NCI-H446 treated with DMSO at 0.1 percent for 48 hours (cell line): Measurements from ENCODE around the gene ATP7B.

Experiments
- DNase-seq: peaks from one replicate; lab custom pipeline; 2025; lab: John Stamatoyannopoulos, UW

ATP7B gene

GRCh38 chr13:51950722-51951121 lies 60.5 kb downstream of the ATP7B start:
- DNase-seq, result no peak

- no peak for DNase-seq
Observed at GRCh38 chr13:51946163-51946669, 65.0 kb downstream of the ATP7B start.

- no peak for DNase-seq
Observed at GRCh38 chr13:51945149-51945548, 66.1 kb downstream of the ATP7B start.

- DNase-seq, result no peak
Observed at GRCh38 chr13:51944428-51944827, 66.8 kb downstream of the ATP7B start.

DNA sequence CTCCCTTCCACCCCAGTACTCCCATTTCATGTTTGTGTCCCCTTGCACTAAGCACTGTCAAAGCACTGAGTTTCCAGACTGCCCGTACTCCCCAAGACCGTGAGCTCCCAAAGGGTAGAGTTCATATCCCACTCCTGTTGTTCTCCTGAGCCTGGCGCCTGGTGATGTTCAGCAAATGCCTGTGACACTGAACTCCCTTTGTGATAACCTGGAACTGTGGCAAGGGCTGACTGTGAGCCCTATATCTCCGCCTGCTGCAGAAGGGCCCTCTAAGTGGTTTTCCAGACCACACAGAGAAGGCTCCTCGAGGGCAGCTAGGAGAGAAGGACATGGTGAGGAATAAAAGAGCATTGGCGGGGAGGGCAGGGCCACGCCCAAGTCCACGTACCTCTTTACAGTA lies 67.5 kb downstream of the ATP7B start:
- DNase-seq, result no peak

GRCh38 chr13:51942189-51942588 lies 69.1 kb downstream of the ATP7B start:
- DNase-seq, result no peak

GRCh38 chr13:51938454-51938853 lies 72.8 kb downstream of the ATP7B start:
- DNase-seq, result no peak

DNA sequence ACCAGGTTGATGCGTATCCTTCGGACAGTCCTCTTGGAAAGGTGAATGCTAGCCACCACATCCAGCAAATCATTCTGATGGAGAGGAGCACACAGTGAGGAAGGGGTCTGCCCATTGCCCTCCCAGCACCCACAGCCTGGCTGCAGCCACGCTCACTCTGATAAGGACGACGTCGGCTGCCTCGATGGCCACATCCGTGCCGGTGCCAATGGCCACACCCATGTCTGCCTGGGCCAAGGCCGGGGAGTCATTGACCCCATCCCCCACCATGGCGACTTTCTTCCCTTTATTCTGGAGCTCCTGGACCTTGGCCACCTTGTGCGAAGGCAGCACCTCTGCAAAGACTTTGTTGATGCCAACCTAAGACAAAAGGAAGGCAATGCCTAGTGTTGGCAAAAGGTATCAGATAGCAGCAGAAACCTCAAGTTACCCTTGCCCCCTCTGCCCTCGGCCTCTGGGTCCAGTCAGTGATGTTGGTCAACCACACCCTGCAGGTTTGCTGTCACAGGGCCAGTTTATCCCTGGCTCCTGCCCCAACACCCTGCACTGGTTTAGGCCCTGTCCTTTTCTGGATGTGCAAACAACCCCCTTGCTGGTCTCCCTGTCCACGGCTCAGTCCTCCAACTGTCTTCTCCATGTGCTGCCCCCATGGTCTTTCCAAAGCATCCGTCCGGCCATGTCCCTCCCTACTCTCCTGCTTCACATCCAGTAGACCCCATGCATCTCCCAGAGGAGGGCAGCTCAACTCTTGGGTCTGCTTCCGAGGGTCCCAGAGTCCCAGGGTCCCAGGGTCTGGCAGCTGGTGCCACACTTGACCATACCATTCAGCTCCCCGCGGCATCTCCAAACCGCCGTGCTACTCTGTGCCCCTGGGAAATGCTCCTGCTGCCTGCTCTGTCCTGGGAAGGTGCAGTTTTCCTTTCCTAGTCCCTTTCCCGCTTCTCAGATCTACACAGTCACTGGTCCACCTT lies 73.6 kb downstream of the ATP7B start:
- no peak for DNase-seq

DNA sequence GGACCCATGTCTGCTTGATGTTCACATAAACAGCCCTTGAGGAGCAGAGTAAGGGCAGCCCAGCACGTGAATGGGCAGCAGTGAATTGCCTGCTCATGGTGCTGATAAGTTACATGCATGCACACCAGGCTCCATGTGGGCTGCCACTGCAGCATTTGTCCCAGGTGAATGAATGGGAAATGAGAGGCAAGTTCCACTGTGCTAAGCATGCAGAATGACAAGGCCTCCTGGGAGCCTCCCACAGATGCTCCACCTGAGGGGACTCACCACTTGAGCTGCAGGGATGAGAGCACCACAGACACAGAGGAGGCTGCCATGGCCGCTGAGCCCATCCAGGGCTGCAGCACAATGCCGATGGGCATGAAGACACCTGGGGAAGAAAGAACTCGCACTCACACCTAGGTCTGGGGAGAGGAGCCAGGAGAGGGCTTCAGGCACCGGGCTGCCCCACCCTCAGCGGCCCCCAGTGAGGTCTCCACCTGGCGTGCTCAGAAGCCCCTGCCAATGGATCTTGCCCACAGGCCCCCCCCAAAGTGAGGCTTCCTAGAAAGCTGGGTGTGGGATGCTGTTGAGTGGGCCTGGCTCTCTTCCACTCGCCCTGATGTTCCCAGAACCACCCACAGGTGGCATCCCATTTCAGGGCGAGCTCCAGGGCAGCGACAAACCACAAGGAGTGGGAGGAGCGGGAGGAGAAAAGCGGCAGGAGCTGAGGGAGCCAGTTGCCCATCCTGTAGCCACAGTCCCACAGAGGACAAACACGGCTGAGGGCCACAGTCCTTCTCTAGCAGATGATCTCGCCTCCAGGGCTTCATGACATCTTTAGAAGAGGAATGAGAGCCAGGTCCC lies 75.7 kb downstream of the ATP7B start:
- no peak for DNase-seq

DNA sequence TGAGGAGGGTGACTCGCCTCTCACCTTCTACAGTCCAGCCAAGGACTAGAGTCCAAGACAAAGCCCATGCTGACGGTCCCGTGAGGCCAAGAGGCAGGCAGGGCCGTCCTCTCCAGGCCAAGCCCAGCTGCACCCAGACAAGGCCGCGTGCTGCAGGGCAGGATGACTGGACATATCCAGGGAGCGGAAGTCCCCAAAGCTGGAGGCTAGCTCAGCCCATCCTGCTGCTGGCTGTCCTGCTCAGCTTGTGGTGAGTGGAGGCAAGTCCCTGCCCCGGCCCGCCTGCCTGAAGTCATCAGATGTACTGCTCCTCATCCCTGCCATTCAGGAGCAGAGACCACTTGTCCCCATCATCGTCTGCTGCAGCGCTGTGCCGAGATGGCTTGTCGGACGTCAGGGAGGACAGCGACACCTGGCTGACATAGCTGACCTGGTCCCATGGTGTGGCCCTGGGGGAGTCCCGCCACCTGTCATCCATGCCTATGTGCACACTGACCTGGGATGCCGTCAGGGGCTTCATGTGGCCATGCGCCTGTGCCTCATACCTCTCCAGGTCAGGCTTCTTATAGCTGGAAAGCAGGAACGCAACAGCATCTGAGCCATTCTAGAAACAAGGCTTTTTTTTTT lies 76.7 kb downstream of the ATP7B start:
- no peak for DNase-seq

DNA sequence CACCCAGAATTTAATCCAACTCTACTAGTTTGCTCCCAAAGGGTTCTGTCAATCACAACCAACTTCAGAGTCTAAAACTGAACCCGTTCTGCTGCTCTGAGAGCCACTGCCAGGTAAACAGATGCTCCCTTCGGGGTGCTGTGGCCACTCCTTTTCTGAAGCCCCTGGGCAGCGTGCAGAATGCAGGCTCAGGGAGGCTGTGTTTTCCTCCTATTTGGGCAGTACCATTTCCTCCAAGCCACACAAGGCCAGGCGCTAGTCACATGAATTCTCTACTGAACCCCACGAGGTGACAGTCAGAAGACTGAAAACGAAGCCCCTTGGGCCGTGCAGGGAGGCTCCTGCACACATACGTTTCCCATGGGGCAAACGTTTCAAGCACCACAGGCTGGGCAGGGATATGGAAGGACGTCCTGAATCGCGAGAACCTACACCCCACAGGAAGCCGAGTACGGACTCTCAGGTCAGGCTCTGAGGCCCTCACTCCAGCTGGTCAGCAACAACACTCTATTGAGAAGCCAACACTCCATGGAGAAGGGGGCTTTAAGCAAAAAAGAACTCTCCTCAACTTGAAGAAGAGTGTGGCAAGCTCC lies 77.7 kb downstream of the ATP7B start:
- no peak for DNase-seq

GRCh38 chr13:51932231-51932630 lies 79.0 kb downstream of the ATP7B start:
- no peak for DNase-seq

- no peak for DNase-seq
Observed at GRCh38 chr13:51931606-51932005, 79.6 kb downstream of the ATP7B start.

DNA sequence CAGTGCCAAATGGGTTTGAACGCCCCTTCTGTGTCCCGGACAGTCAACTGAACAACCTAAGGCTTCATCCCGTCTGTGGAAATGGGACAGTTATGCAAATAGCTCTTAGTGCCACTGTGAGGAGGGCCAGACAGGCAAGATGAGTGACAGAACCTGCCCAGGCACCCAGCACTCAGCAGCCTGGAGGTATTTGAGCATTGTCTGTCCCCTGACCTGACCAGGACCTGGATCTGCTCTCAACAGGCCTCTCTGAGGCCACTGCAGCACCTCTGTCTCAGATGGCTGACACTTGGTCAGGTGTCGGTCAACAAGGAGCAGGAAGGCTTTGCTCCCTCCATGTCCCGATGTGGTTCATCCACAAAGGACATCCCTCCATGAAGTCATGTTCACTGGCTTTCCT lies 81.6 kb downstream of the ATP7B start:
- no peak for DNase-seq

DNA sequence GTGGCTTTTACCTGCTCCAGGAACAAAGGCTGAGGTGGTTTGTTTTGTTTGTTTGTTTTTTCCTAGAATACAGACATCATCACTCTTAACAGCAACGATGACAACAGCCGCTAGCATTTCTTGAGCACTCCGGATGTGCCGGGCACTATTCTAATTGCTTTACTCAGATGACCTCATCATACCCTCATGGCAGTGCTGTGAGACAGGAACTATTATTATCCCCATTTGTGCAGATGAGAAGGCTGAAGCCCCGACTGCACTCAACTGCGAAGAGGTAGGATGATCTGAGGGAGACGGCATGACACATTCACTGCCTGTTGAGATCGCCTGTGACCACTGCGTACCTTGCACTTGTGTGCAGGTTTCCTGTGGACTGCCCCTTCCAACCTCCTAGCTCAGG lies 83.0 kb downstream of the ATP7B start:
- no peak for DNase-seq

DNA sequence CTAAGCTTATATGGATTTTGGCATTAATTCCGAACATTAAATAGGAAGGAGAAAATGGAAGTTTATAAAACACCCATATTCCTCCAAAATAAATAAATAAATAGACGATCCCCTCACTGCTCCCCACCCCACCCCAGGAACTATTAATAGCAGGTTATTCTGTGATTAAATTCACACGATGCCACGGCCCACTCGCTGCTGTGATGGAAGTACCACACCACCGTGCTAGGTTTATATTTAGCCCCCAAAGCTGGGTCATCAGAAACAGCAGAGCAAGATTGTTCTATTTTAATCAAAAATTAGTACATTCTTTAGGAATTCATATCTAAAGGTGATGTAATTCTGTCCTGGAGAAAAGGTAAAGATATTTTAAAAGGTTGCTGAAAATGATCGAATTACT lies 84.1 kb downstream of the ATP7B start:
- DNase-seq, result no peak

DNA sequence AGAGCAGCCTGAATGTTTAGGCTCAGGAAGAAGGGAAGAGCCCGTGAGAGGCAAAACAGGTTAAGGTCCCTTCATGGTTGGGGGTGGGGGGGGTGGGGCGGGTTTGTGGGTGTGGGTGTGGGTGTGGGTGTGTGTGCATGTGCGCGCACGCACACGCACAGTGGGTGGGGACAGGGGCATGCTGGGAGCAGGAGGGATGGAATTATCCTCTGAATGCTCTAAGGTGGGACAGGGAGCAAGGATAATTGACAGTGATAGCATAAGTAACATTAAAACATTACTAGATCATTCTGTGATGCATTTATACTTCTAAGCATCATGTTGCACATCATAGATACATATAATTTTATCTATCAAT lies 84.7 kb downstream of the ATP7B start:
- DNase-seq, result no peak

GRCh38 chr13:51925865-51926527 lies 85.3 kb downstream of the ATP7B start:
- no peak for DNase-seq

- DNase-seq, result no peak
Observed at GRCh38 chr13:51924756-51925544, 86.3 kb downstream of the ATP7B start.

GRCh38 chr13:51923983-51924539 lies 87.2 kb downstream of the ATP7B start:
- no peak for DNase-seq
